ENCODE measurements around the gene AJM1.

DNA sequence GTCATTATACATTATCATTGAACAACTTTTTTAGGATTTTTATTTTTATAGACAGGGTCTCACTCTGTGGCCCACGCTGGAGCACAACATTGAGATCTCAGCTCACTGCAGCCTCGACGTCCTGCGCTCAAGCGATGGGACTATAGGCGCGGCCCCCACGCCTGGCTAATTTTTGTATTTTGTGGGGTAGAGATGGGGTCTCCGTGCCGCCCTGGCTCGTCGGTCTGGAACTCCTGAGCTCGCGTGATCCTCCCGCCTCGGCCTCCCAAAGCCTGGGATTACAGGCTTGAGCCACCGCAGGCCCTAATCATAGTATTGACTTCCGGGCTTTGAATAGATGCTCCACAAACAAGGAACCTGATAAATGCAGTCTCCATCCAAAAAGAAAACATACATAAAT, 25.2 kb downstream of the AJM1 start:
- TF ChIP-seq, protein P1, sequence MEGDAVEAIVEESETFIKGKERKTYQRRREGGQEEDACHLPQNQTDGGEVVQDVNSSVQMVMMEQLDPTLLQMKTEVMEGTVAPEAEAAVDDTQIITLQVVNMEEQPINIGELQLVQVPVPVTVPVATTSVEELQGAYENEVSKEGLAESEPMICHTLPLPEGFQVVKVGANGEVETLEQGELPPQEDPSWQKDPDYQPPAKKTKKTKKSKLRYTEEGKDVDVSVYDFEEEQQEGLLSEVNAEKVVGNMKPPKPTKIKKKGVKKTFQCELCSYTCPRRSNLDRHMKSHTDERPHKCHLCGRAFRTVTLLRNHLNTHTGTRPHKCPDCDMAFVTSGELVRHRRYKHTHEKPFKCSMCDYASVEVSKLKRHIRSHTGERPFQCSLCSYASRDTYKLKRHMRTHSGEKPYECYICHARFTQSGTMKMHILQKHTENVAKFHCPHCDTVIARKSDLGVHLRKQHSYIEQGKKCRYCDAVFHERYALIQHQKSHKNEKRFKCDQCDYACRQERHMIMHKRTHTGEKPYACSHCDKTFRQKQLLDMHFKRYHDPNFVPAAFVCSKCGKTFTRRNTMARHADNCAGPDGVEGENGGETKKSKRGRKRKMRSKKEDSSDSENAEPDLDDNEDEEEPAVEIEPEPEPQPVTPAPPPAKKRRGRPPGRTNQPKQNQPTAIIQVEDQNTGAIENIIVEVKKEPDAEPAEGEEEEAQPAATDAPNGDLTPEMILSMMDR (IDR thresholded peaks at IDR 0.05; ENCODE audit: low read depth, low read length, poor library complexity, severe bottlenecking), result no peak
- TF ChIP-seq EZH2phosphoT487 (IDR thresholded peaks at IDR 0.05; ENCODE audit: borderline replicate concordance, low read length), result no peak
